Spinal cord (tissue), 10 donors: ENCODE results near the gene SLC5A5. TPM values are rescaled to one million over a fixed set of nuclear protein-coding genes. Genes with fewer than 3 reads are reported as not detected.

Experiments
- DNase-seq, 6 donors: peaks; one replicate each; pipeline versions ENCODE4 v3.0.0 to v3.0.0-alpha.2; 2013 to 2015; ENCODE audit warnings: low spot score in 6 of 6, low read depth in 4 of 6
- H3K27ac ChIP-seq: one replicate; pipeline ENCODE4 v1.5.1; 2013; ENCODE audit warnings: low read depth, low read length, control low read depth
- H3K27me3 ChIP-seq: one replicate; pipeline ENCODE4 v1.6.1; 2013; ENCODE audit warnings: low read length; ENCODE audit not compliant: control insufficient read depth, insufficient read depth
- H3K36me3 ChIP-seq: one replicate; pipeline ENCODE4 v1.6.1; 2013; ENCODE audit warnings: low read length; ENCODE audit not compliant: control insufficient read depth, insufficient read depth
- H3K4me1 ChIP-seq: one replicate; pipeline ENCODE4 v1.6.1; 2013; ENCODE audit warnings: low read length; ENCODE audit not compliant: control insufficient read depth, insufficient read depth
- H3K4me3 ChIP-seq: one replicate; pipeline ENCODE4 v1.5.1; 2013; ENCODE audit warnings: low read depth, low read length, control low read depth
- H3K9me3 ChIP-seq: one replicate; pipeline ENCODE4 v1.6.1; 2013; ENCODE audit warnings: low read length; ENCODE audit not compliant: control insufficient read depth, insufficient read depth
- WGBS: methylation state at CpG from one replicate; pipeline ENCODE4 v1.1.5; 2013; ENCODE audit warnings: missing lambda C conversion rate; ENCODE audit not compliant: insufficient coverage; 5-methylcytosine and 5-hydroxymethylcytosine counted together
- polyA plus RNA-seq, 2 donors: library from polyadenylated mRNA; unstranded; fragments of 120-200 nt; gene quantifications; one replicate each; pipeline ENCODE4 v1.2.1, GENCODE V29; 2013; ENCODE audit not compliant: insufficient read length in 2 of 2
- total RNA-seq, 2 donors: library from RNA; depleted of rRNA in 1 of 2; stranded (reverse); fragments of 120-200 nt in 1 of 2; fragments of >200 nt in 1 of 2; gene quantifications; one replicate each; pipeline versions ENCODE4 v1.2.3 to v1.2.4, GENCODE V29; 2013 to 2014
- donor health status: healthy.

Gene SLC5A5
- total and polyA plus RNA-seq, 4 donors: 0.10 to 104 (median 10.2) TPM

GRCh38 chr19:17933414-17934129, 61.8 kb downstream of the SLC5A5 start:
- DNase-seq: no peak
- Histone ChIP-seq H3K27me3 (no peaks in the 10 kb centered on the region), H3K36me3 (peaks cover 26% of the 10 kb centered on the region), H3K27ac (no peak overlapping the region), H3K9me3 (no peaks in the 10 kb centered on the region), H3K4me3 (peak overlapping the region; percentile 97), H3K4me1 (peaks cover 20% of the 10 kb centered on the region)
- WGBS: 19% methylated on average over 16 of the region's 19 CpGs

GRCh38 chr19:17936379-17936778, 64.6 kb downstream of the SLC5A5 start:
- Histone ChIP-seq H3K4me3 (no peak overlapping the region), H3K4me1 (peaks cover 20% of the 10 kb centered on the region), H3K27me3 (no peaks in the 10 kb centered on the region), H3K27ac (no peak overlapping the region), H3K36me3 (peaks cover 51% of the 10 kb centered on the region), H3K9me3 (no peaks in the 10 kb centered on the region)
- no peak for DNase-seq
- WGBS: 94% methylated on average over 21 of the region's 21 CpGs

- peaks cover 62% of the 10 kb centered on the region for H3K36me3 ChIP-seq
- H3K4me3 ChIP-seq: no peak overlapping the region
- no peak for DNase-seq
- no peak overlapping the region for H3K27ac ChIP-seq
- WGBS: 94% methylated on average over 7 of the region's 9 CpGs
- peaks cover 12% of the 10 kb centered on the region for H3K4me1 ChIP-seq
- H3K27me3 ChIP-seq: no peaks in the 10 kb centered on the region
- no peaks in the 10 kb centered on the region for H3K9me3 ChIP-seq
These were observed 65.7 kb downstream of the SLC5A5 start for GRCh38 chr19:17937371-17937900.

- H3K36me3 ChIP-seq: peaks cover 70% of the 10 kb centered on the region
- 33% methylated on average over 4 of the region's 7 CpGs for WGBS
These were observed 66.5 kb downstream of the SLC5A5 start for GRCh38 chr19:17938092-17938845.

GRCh38 chr19:17942181-17942580, 70.4 kb downstream of the SLC5A5 start:
- Histone ChIP-seq H3K4me3 (no peak overlapping the region), H3K4me1 (peaks cover 6% of the 10 kb centered on the region), H3K27me3 (no peaks in the 10 kb centered on the region), H3K9me3 (no peaks in the 10 kb centered on the region), H3K27ac (no peak overlapping the region), H3K36me3 (peaks cover 69% of the 10 kb centered on the region)
- 64% methylated on average over 15 of the region's 17 CpGs for WGBS
- DNase-seq: no peak

More at GRCh38 chr19:17938092-17938845, 66.5 kb downstream of the SLC5A5 start:
- H3K4me3 ChIP-seq: no peak overlapping the region
- H3K27me3 ChIP-seq: no peaks in the 10 kb centered on the region
- no peak overlapping the region for H3K27ac ChIP-seq
- no peaks in the 10 kb centered on the region for H3K9me3 ChIP-seq
- peaks cover 8% of the 10 kb centered on the region for H3K4me1 ChIP-seq
- DNase-seq: peak in 3 of 6 donors; percentile 69 to 89 (median 87)

- peaks cover 10% of the 10 kb centered on the region for H3K4me1 ChIP-seq
- no peak overlapping the region for H3K4me3 ChIP-seq
- H3K9me3 ChIP-seq: no peaks in the 10 kb centered on the region
- no peak overlapping the region for H3K27ac ChIP-seq
- WGBS: 61% methylated on average over 38 of the region's 41 CpGs
- no peaks in the 10 kb centered on the region for H3K27me3 ChIP-seq
- peaks cover 66% of the 10 kb centered on the region for H3K36me3 ChIP-seq
- DNase-seq: no peak
These were observed 71.0 kb downstream of the SLC5A5 start for GRCh38 chr19:17942582-17943273.

- no peak overlapping the region for H3K4me3 ChIP-seq
- no peak overlapping the region for H3K27ac ChIP-seq
- no peaks in the 10 kb centered on the region for H3K9me3 ChIP-seq
- 65% methylated on average over 44 of the region's 57 CpGs for WGBS
- H3K27me3 ChIP-seq: no peaks in the 10 kb centered on the region
- H3K4me1 ChIP-seq: peaks cover 11% of the 10 kb centered on the region
- H3K36me3 ChIP-seq: peaks cover 65% of the 10 kb centered on the region
- no peak for DNase-seq
These were observed 71.8 kb downstream of the SLC5A5 start for GRCh38 chr19:17943274-17944221.

GRCh38 chr19:17944301-17944700, 72.6 kb downstream of the SLC5A5 start:
- no peak for DNase-seq
- Histone ChIP-seq H3K4me3 (no peak overlapping the region), H3K9me3 (no peaks in the 10 kb centered on the region), H3K27me3 (peaks cover 3% of the 10 kb centered on the region), H3K36me3 (peaks cover 58% of the 10 kb centered on the region), H3K27ac (no peak overlapping the region), H3K4me1 (peaks cover 19% of the 10 kb centered on the region)
- WGBS: 90% methylated on average over 4 of the region's 4 CpGs
